Effector CD4-positive, alpha-beta T cell (primary cell): ENCODE measurements around the gene C1QTNF9.
"Not testable (repeated sequence)": the region's sequence is repeated elsewhere in the genome, so short reads cannot be mapped to it uniquely, and the experiment has no call there.

Experiments
- DNase-seq: peaks from one replicate; pipeline ENCODE4 v3.0.0-alpha.2; 2020

Gene C1QTNF9

GRCh38 chr13:24282256-24282655 is 27.1 kb upstream of the C1QTNF9 start:
- DNase-seq = no peak

DNA sequence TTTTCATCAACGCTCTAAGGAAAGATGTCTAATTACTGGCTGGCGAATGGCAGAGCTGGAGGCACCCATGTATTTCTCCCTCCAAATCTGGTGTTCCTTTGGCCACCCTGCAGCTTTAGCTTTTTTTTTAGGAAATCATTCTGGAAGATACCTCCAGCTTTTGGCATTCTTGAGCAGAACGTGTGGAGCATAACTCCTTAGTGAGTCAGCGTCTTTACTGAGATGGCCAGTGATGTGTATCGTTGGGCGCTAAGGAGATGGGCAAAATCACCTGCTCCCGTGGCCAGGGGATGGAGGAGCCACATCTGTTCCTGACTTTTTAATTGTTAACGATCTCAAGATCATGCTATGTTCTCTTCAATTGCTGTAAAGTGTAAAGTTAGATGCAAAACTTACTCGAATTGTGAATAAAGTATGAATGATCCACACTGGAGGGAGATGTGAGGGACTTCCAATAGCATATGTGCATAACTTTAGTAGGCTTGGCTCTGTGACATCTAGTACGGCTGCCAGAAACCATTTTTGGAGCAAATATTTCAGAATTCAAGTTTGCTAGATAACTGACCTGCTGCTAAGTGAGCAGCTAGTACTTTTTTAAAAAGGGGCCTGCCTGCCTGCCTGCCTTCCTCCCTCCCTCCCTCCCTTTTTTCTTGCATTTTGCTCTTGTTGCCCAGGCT is 24.4 kb upstream of the C1QTNF9 start:
- no peak for DNase-seq

DNA sequence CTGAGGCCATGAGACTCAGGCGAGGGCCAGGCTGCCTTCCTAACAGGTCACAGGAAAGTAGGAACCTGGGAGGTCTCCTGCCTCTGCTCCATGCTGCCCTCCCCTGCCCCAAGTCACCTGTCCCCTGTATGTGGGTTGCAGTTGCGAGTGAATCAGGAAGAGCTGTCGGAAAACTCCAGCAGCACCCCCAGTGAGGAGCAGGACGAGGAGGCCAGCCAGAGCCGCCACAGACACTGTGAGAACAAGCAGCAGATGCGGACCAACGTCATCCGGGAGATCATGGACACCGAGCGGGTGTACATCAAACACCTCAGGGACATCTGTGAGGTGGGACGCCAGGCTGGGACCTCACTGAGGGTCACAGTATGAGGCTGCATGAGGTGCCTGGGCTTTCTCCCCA is 22.8 kb upstream of the C1QTNF9 start:
- DNase-seq = no peak

DNA sequence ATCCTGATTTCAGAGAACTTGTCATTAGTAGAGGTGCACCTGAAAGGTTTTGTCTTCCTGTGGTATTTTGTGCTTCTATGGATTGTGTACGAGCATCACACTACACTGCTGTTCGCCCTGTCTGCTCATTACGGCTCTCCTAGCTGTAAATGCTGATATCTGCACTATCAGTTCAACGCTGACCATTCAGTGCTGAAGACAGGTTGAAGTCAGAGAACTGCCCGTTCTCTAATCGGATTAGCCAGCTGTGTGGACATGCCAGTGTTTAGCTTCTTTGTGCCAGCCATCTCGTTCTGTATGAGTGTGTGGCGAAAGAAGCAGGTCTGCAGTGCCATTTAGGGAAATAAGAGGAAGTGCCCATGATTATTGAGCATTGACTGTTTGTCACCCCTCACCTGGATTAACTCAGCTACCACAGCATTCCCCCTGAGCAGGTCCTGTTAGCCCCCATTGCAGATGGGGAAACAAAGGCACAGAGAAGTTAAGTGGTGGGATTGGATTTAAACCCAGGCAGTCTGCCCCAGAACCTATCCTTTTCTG is 21.6 kb upstream of the C1QTNF9 start:
- no peak for DNase-seq

DNA sequence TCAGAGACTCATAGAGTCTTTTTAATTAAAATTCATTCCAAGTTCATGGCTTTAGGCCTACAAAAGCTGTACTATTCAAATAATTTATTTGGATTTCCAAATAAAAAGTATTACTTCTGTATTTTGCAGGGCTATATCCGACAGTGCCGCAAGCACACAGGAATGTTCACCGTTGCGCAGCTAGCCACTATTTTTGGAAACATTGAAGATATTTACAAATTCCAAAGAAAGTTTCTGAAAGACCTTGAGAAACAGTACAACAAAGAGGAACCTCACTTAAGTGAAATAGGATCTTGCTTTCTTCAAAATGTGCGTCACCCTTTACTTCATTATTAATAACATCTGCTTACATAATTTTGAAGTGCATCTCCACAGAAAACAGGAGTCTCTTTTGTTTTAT is 20.5 kb upstream of the C1QTNF9 start:
- DNase-seq = no peak

GRCh38 chr13:24290280-24290932 is 19.0 kb upstream of the C1QTNF9 start:
- DNase-seq = no peak

- no peak for DNase-seq
Observed at GRCh38 chr13:24292481-24292880, 16.9 kb upstream of the C1QTNF9 start.

GRCh38 chr13:24293746-24294145 is 15.6 kb upstream of the C1QTNF9 start:
- no peak for DNase-seq

DNA sequence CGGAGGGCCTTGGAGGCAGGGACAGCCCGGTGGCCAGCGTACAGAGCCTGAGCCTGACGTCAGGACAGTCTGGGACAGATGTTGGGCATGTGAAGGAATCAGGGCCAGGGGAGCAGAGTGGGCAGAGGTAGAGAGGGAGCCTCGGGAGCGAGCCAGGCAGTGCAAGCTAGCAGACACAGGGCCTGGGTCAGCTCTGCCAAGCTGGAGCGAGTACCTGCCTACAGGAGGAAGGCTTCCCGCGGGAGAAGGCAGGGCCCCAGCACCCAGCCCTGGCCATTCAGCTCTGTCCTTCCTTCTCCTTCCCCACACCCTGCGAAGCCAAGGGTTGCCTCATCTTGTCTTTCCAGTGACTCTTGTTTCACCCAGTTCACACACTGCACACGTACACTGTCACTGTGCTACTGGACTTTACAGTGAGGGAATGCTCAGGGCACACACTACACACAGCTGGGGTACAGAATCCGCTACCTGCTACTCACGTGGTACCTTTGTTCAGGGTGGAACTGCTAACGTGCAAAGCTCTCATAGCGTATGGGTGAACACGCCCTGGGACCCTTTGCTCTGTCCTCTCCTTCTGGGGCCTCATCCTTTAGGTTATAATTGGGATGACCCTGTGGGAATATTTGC is 9.8 kb upstream of the C1QTNF9 start:
- DNase-seq = no peak

- no peak for DNase-seq
Observed at GRCh38 chr13:24301434-24301833, 7.9 kb upstream of the C1QTNF9 start.

DNA sequence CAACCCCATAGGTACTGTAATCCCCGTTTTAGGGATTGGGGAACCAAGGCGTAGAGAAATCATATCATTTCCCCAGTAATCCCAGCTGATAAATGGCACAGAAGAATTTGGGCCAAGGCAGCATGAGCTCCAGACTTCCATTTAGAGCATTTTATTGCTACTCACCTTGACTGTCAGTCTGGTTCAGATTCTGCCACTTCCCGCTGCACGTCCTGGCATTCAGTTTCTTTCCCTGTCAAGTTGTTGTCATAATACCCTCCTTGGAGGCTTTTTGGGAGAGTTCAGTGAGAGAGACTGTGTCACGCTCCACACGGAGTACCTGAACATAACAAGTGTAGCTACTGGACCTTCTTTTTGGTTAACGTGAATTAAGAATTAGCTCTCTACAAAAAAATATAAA is 7.5 kb upstream of the C1QTNF9 start:
- no peak for DNase-seq

GRCh38 chr13:24304620-24305019 is 4.8 kb upstream of the C1QTNF9 start:
- no peak for DNase-seq

GRCh38 chr13:24306632-24307031 is 2.7 kb upstream of the C1QTNF9 start:
- no peak for DNase-seq

DNA sequence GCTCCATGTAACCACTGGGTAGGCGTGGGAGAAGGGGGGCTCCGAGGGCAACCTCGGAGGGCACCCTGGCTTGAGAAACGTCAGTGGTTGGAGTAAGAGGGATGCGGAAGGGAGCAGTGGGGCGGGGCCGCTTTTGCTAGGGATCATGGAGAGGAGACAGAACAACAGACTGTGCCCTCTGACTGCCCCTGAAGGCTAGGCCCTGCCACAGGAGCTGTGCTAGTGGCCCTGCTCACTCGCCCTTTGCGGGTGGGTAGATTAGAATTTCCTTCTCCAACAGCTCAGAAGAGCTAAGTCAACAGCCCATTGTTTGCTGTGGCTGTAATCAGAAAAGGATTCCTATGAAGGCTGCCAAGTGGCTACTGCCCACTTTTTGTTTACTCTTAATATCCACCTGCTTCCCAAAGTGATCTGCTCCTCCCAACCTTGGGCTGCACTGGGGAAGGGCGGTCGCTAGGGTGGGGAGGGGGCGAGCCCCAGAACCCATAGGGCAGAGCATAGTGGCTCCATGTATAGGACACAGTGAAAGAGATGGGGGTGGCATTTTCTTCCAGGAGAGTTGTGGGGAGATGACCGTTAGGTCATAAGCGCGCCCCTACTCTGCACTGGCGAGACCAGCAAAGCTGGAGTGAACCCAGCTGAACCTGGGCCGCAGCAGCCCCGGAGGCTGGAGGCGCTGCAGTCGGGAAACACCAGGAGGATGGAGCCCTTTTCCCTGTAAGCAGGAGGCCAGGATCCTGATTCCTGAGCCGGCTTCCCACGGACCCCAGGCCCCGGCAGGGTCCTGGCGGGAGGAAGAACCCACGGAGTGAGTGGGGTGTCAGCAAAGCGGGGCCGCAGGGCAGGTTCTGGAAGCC is 1.9 kb upstream of the C1QTNF9 start:
- no peak for DNase-seq

DNA sequence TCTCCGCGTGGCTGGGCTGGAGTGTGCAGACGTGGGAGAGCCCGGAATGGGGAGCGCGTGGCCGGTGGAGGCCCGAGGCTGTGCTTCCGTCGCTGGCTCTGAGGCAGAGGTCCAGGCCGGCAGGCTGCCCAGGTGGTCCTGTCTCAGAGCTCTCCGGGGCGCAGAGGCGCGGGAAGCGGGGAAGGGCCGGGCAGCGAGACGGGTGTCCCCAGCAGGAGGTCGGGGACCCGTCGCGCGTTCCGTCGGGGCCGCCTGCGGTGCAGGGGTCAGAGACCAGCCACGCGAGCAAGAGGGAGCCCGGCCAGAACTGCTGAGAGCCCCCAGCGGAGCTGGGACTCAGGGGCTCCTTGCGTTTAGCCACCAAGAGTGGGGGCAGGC is 1.3 kb upstream of the C1QTNF9 start:
- no peak for DNase-seq

- DNase-seq = no peak
Observed at GRCh38 chr13:24308488-24309020, 826 bp upstream of the C1QTNF9 start.

DNA sequence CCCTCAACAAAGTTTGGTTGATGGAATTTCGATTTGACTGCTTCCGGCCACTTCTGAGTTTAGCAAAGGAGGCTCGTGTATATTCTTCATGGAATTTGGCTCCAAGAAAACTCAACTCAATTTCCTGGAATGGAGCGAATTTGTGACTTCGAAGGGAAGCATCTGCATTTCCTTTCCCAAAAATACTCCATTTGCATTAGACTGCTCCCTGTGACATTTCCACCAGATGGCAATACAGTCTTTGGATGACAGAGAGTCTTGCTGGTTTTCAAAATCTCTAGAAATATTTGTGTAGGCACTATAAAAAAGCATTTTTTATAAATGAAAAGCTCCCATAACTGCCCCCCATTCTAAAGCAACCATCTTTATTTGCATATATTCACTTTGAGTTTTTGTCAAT is 4.1 kb downstream of the C1QTNF9 start:
- DNase-seq = no peak

DNA sequence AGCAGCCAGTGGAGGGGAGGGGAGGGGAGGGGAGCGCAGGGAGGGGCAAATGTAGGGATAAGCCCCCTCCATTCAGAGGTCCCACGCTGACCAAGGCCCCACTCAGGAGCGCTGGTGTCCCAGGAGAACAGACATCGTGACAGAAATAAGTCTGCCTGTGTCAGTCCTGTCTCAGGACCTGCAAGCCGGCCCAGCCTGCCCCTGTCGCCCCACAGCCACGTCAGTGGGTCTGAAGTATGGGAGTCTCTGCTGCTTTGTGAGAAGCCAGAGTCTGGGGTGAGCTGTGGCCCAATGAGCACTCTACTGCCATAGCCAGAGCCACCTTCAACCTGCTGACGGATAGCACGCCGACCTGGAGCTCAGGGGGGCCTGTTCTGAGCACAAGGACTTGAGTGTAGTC is 8.5 kb downstream of the C1QTNF9 start:
- not testable (repeated sequence) for DNase-seq

DNA sequence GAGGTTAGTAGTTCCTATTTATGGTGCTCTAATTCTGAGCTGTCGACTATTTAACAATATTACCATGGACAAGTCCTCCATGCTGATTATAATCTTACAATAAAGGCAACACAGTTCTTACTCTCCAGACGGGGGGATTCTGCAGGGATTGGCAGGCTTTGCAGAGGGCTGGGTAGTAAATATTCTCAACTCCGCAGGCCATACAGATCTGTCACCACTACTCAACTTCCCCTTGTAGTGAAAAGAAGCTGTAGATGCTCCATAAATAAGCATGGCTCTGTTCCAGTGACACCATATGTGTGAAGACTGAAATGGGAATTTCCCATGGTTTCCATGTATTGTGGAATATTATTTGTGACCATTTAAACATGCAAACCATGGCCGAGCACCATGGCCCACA is 9.5 kb downstream of the C1QTNF9 start:
- DNase-seq = not testable (repeated sequence)

- DNase-seq = not testable (repeated sequence)
Observed at GRCh38 chr13:24319641-24320040, 10.3 kb downstream of the C1QTNF9 start.

- not testable (repeated sequence) for DNase-seq
Observed at GRCh38 chr13:24321416-24321815, 12.0 kb downstream of the C1QTNF9 start.

DNA sequence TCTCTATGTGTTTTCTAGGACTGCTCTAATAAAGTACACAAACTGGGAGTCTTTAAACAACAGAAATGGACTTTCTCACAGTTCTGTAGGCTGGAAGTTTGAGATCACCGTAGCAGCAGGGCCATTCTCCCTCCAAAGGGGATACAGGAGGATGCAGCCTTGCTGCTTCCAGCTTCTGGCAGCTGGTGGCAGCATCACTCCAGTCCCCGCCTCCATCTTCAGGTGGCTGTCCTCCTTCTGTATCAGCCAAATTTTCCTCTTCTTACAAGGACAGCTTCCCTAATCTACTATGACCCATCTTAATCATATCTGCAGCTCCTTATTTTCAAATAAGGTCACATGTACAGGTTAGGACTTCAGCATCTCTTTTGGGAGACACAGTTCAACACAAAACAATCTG is 13.1 kb downstream of the C1QTNF9 start:
- not testable (repeated sequence) for DNase-seq
